Amygdala (tissue), 56 donors: ENCODE data around the gene CLIC5.

Experiments used
- DNase-seq, 56 donors: peaks; one replicate each; lab custom pipeline; 2025; lab: John Stamatoyannopoulos, UW

Gene CLIC5

GRCh38 chr6:46015119-46015968 is at the start of gene CLIC5:
Gene CLIC5 (minus strand): TSS chr6:46015860. CDS start chr6:46015542, 318 bp downstream.
- peak in 1 of 56 donors; percentile 6 for DNase-seq

- no peak for DNase-seq
Observed at GRCh38 chr6:46062991-46063390, 47.3 kb upstream of the CLIC5 start.

DNA sequence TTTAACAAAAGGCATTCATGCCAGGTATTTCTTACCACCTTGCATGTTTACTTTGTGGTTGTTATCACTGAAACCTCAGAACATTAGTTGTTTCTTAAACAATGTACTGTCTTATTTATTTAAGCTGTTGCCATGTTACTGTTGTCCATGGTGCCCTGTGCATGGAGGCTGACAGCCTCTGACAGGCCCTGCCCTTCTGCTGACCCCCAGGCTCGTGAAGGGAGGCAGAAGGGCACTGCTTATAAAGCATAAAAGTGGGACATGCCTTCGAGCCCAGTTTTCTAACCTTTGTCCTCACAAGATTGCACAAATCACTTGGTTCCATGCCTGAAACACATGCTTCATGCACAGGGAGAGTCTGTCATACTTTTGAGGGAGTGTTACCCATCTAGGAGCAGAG is 46.7 kb upstream of the CLIC5 start:
- DNase-seq = no peak

DNA sequence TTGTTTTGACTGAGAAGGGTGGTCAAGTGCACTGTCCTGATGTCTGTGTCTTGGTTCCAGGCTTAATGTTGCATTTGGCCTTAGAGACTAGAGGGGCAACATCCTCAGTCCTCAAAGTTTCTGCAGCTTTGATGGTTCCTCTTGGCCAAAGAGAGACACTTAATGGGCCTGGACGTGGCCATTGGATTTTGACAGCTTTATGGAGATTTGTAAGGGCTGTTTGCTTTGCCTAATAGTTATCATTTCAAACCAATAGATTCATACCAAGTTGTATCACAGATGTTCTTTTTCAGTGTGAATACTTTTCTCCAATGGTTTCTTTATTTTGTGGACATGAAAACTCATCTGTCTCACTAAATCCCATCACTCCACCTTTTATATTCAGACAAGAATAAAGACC is 45.8 kb upstream of the CLIC5 start:
- no peak for DNase-seq

GRCh38 chr6:46059608-46060007 is 43.9 kb upstream of the CLIC5 start:
- DNase-seq = no peak

GRCh38 chr6:46058951-46059350 is 43.3 kb upstream of the CLIC5 start:
- DNase-seq = no peak

DNA sequence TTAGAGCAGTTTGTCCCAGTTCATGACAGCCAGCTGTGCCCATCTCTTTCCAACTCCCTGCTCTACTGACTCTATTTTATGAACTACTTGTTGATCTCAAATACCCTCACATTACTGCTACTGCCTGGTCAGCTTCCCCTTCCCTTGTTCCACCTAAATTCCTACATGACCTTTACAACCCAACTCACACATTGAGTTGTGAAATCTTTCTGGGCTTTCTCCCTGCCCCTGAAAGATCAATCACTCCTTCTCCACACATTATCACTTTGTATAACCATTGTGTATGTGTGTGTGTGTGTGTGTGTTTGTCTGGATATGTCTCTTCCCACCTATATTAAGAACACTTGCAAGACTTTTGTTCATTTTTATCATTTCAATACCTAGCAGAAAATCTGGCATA is 42.1 kb upstream of the CLIC5 start:
- DNase-seq = no peak

DNA sequence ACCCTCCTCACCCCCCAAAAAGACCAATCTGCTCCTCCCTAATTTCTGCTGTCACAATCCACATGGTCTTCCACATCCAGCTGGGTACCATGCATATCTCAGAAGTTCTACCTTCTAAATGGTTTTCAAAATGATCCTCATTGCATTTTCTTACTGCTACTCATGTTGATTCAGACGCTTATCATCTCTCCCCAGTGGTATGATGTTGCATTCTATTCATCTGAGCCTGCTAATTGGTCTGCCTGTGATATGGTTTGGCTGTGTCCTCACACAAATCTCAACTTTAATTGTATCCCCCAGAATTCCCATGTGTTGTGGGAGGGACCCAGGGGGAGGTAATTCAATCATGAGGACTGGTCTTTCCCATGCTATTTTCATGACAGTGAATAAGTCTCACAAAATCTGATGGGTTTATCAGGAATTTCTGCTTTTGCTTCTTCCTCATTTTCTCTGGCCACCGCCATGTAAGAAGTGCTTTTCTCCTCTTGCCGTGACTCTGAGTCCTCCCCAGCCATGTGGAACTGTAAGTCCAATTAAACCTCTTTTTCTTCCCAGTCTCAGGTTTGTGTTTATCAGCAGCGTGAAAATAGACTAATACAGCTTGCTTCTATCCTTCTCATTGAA is 41.4 kb upstream of the CLIC5 start:
- DNase-seq = no peak

GRCh38 chr6:46054516-46054915 is 38.9 kb upstream of the CLIC5 start:
- DNase-seq = no peak

GRCh38 chr6:46053039-46053933 is 37.6 kb upstream of the CLIC5 start:
- no peak for DNase-seq

DNA sequence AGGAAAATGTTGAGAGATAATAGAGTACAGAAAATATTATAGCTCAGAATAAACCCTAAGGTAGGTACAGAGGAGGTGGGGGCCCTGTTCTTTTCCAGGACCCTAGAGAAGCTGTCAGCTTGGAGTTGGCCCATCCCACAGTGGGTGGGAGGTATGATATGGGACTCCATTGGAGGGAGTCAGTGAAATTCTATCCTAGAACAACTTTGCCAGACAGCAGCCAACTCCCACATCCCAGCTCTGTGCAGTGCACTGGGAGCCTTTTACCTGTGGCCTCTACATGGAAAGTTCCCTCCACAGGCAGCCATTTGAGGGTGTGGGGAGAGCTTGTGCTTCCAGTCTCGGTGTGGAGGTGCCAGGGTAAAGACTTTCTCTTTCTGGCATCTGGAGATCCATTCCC is 36.8 kb upstream of the CLIC5 start:
- DNase-seq = no peak

DNA sequence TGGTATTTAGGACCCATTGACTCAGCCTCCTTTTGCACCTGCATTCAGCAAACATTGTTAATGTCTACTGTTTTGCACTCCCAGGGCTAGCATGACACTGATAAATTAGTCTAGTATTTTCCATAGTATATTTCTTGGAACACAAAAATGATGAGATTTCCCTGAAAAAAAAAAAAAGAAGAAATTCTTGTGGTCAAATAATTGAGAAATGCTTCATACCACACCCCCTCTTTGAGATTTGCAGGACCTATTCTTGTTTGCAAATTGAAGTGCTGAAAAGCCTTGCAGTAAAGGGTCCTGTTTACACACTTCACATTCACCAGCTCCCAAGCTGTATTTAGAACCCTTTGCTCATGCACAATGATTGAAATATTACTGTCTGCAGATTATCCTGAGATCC is 36.3 kb upstream of the CLIC5 start:
- no peak for DNase-seq

DNA sequence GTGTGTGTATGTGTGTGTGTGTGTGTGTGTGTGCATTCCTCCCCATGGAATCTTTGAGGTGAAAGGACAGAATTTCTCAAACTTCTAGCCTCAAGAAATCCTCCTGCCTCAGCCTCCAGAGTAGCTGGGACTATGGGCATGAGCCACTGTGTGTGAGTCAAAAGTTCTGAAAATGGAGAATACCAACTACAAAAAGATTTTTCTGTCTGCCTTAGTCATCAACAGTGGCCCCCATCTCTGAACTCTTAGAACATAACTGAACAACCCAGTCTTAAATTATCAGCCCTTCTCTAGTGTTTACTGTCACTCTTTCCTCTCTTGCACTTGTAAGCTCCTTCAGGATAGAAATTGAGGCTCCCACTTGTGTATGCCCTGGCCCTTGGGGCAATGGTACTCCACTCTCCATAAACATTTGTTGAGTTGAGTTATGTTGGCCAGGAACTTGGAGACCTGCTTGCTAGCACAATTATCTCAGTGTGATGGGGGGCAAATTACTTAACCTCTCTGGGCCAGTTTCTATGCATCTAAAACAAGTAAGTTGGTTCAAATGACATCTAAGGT is 35.3 kb upstream of the CLIC5 start:
- DNase-seq = no peak

- DNase-seq = no peak
Observed at GRCh38 chr6:46048646-46049297, 33.1 kb upstream of the CLIC5 start.

- DNase-seq = no peak
Observed at GRCh38 chr6:46046558-46047174, 31.0 kb upstream of the CLIC5 start.

GRCh38 chr6:46044881-46045617 is 29.4 kb upstream of the CLIC5 start:
- DNase-seq = no peak

DNA sequence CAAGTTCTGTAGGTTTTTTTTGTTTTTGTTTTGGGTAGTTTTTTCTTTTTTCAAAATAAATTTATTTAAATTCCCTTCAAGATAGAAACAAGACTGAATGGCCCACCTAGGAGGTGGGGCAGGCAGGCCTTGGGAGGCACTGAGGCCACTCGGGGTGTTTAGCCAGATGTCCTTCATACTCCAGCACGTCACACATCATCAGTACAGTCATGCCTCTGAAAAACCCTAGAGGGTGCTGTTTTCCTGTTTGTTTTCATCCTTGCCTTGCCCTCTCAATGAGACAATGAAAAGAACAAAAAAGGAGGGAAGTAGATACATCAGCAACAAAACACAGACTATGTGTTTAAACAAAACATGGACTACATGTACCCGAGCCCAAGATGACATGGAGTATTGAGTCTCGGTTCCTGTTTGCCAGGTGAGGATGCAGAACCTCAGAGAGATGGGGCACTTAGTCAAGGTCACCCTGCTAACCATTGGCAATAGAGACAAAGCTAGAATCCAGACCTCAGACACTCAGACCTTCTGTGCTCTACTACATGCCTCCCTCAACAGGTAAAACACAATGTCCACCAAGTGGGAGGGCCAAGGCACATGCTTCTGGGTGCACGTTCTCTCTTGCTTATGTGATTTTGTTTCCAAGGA is 26.8 kb upstream of the CLIC5 start:
- peak in 1 of 56 donors; percentile 15 for DNase-seq

DNA sequence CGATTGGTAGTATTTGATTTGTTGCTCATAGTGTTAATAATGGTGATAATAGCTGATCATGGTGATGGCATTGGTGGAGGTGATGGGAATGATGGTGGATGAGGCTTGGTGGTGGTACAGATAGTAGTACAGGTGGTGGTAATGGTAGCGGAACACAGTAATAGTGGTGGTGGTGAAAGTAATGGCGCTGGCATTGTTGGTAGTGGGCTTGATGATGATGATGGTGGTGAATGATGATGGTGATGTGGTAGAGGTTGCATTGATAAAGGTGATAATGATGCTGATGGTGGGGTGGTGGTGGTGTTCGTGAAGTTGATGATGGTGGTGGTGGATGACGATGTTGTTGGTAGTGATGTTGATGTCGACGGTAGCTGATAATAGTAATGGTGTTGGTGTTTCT is 24.6 kb upstream of the CLIC5 start:
- DNase-seq = no peak

GRCh38 chr6:46039646-46040045 is 24.0 kb upstream of the CLIC5 start:
- no peak for DNase-seq
